Activated T-cell treated with anti-CD3 and anti-CD28 coated beads for 24 hours (primary cell): ENCODE measurements around the gene FXYD6.
"Not testable (repeated sequence)": the region's sequence is repeated elsewhere in the genome, so short reads cannot be mapped to it uniquely, and the experiment has no call there.

Source experiments
- DNase-seq: peaks from one replicate; pipeline ENCODE4 v3.0.0-alpha.2; 2020; ENCODE audit warnings: low read depth

Gene FXYD6

GRCh38 chr11:117876341-117877119, at the start of gene FXYD6:
Gene FXYD6 (minus strand): TSS chr11:117876658. CDS start chr11:117842776, 33,882 bp downstream.
- DNase-seq = no peak

- DNase-seq = not testable (repeated sequence)
Measured at GRCh38 chr11:117926166-117926565, 49.7 kb upstream of the FXYD6 start.

GRCh38 chr11:117925198-117925925, 48.9 kb upstream of the FXYD6 start:
- no peak for DNase-seq

- DNase-seq = no peak
Measured at GRCh38 chr11:117924631-117925170, 48.2 kb upstream of the FXYD6 start.

- DNase-seq = no peak
Measured at GRCh38 chr11:117923773-117924172, 47.3 kb upstream of the FXYD6 start.

GRCh38 chr11:117923275-117923674, 46.8 kb upstream of the FXYD6 start:
- DNase-seq = no peak

GRCh38 chr11:117921893-117922292, 45.4 kb upstream of the FXYD6 start:
- DNase-seq = no peak

- DNase-seq = no peak
Measured at GRCh38 chr11:117921456-117921855, 45.0 kb upstream of the FXYD6 start.

GRCh38 chr11:117919781-117920221, 43.3 kb upstream of the FXYD6 start:
- no peak for DNase-seq

GRCh38 chr11:117919341-117919740, 42.9 kb upstream of the FXYD6 start:
- no peak for DNase-seq

GRCh38 chr11:117918366-117919255, 42.2 kb upstream of the FXYD6 start:
- no peak for DNase-seq

GRCh38 chr11:117917591-117918151, 41.2 kb upstream of the FXYD6 start:
- DNase-seq = no peak

- no peak for DNase-seq
Measured at GRCh38 chr11:117916956-117917355, 40.5 kb upstream of the FXYD6 start.

GRCh38 chr11:117915672-117916235, 39.3 kb upstream of the FXYD6 start:
- no peak for DNase-seq

GRCh38 chr11:117914991-117915618, 38.6 kb upstream of the FXYD6 start:
- DNase-seq = no peak

GRCh38 chr11:117914398-117914761, 37.9 kb upstream of the FXYD6 start:
- no peak for DNase-seq

- DNase-seq = no peak
Measured at GRCh38 chr11:117913736-117914397, 37.4 kb upstream of the FXYD6 start.

- DNase-seq = no peak
Measured at GRCh38 chr11:117912497-117912896, 36.0 kb upstream of the FXYD6 start.

- no peak for DNase-seq
Measured at GRCh38 chr11:117911694-117912093, 35.2 kb upstream of the FXYD6 start.

- DNase-seq = no peak
Measured at GRCh38 chr11:117910941-117911655, 34.6 kb upstream of the FXYD6 start.
